Right cardiac atrium (tissue), 5 donors: ENCODE measurements around the gene PIGN. TPM values are rescaled to one million over a fixed set of nuclear protein-coding genes. Genes with fewer than 3 reads are reported as not detected.
"Not testable (repeated sequence)": the region's sequence is repeated elsewhere in the genome, so short reads cannot be mapped to it uniquely, and the experiment has no call there.

ENCODE experiments used
- ATAC-seq, 2 donors: fragments of 200-7000 bp; cut with Tn5 transposase; one replicate each; pipeline versions ENCODE4 v1.8.0 to v1.9.1; 2020; ENCODE audit warnings: moderate library complexity in 2 of 2, mild to moderate bottlenecking in 1 of 2
- DNase-seq, 3 donors: peaks; one replicate each; pipeline ENCODE4 v3.0.0-alpha.2; 2020
- H3K27ac ChIP-seq: one replicate; pipeline ENCODE4 v1.5.1; 2013; ENCODE audit warnings: mild to moderate bottlenecking, low read length, control low read depth, moderate library complexity
- H3K27me3 ChIP-seq: one replicate; pipeline ENCODE4 v1.6.1; 2013; ENCODE audit not compliant: control insufficient read depth, insufficient read depth
- H3K4me1 ChIP-seq: one replicate; pipeline ENCODE4 v1.6.1; 2013; ENCODE audit warnings: low read length; ENCODE audit not compliant: control insufficient read depth, insufficient read depth
- H3K4me3 ChIP-seq: one replicate; pipeline ENCODE4 v1.5.1; 2013; ENCODE audit warnings: low read length, control low read depth
- H3K9me3 ChIP-seq: one replicate; pipeline ENCODE4 v1.6.1; 2013; ENCODE audit warnings: low read length; ENCODE audit not compliant: control insufficient read depth
- WGBS: extraction: QIAGEN DNeasy Blood & Tissue Kit; methylation state at CpG from one replicate; pipeline ENCODE4 v1.1.7; 2013; 5-methylcytosine and 5-hydroxymethylcytosine counted together
- intact Hi-C, 4 donors: fragments of 100-400 bp; cut with DNase I; formaldehyde crosslinking; loops; one replicate each; pipeline versions ENCODE4 v1.11.0 to v1.14.0; 2022 to 2023
- polyA plus RNA-seq: library from polyadenylated mRNA; stranded (reverse); fragments of 200-250 nt; gene quantifications from one replicate; pipeline ENCODE4 v1.2.3, GENCODE V29; 2013
- total RNA-seq, 4 donors: library from RNA; stranded (reverse); fragmentation: NEBNext Ultra II Directional; extraction: Animal tissue kit (Norgen Biotek cat#: 25700); gene quantifications; one replicate each; pipeline ENCODE4 v1.2.1, GENCODE V29; 2021
- donor health status: healthy with polysubstance abuse.
- donor health status: DM: no; HTN: yes; CAD: no.
- donor health status: DM: no; HTN: no; CAD: no.
- donor health status: DM: no; HTN: yes; CAD: no; lungs with severe emphysema.
- donor health status: DM: yes; HTN: yes; CAD: no.

PIGN gene
- total and polyA plus RNA-seq, 5 donors: 5.1 to 21.6 (median 15.2) TPM

- DNase-seq (no peak), ATAC-seq (no peak)
- H3K4me1 ChIP-seq: no peaks in the 10 kb centered on the region
- no peaks in the 10 kb centered on the region for H3K9me3 ChIP-seq
- WGBS: 96% methylated on average over 5 of the region's 5 CpGs
- H3K4me3 ChIP-seq: no peak overlapping the region
- no peak overlapping the region for H3K27ac ChIP-seq
- intact Hi-C loops: no loop called here
- H3K27me3 ChIP-seq: no peaks in the 10 kb centered on the region
Measured at GRCh38 chr18:62061821-62062478, 124.9 kb downstream of the PIGN start.

- WGBS: 94% methylated on average over 2 of the region's 2 CpGs
- no peak overlapping the region for H3K27ac ChIP-seq
- intact Hi-C loops: no loop called here
- no peaks in the 10 kb centered on the region for H3K4me1 ChIP-seq
- H3K27me3 ChIP-seq: no peaks in the 10 kb centered on the region
- no peak for ATAC-seq
- no peak for DNase-seq
- no peak overlapping the region for H3K4me3 ChIP-seq
- no peaks in the 10 kb centered on the region for H3K9me3 ChIP-seq
Measured at GRCh38 chr18:62060820-62061219, 126.0 kb downstream of the PIGN start.

- DNase-seq (no peak), ATAC-seq (no peak)
- intact Hi-C loops: no loop called here
- H3K27ac ChIP-seq: no peak overlapping the region
- no peak overlapping the region for H3K4me3 ChIP-seq
- H3K27me3 ChIP-seq: no peaks in the 10 kb centered on the region
- no peaks in the 10 kb centered on the region for H3K9me3 ChIP-seq
- WGBS: 98% methylated on average over 2 of the region's 2 CpGs
- no peaks in the 10 kb centered on the region for H3K4me1 ChIP-seq
Measured at GRCh38 chr18:62054929-62055498, 131.8 kb downstream of the PIGN start.

GRCh38 chr18:62048279-62048678 lies 138.6 kb downstream of the PIGN start:
- no peak overlapping the region for H3K27ac ChIP-seq

GRCh38 chr18:62045316-62045715 lies 141.5 kb downstream of the PIGN start:
- H3K4me3 ChIP-seq: no peak overlapping the region
- ATAC-seq (no peak), DNase-seq (no peak)
- 81% methylated on average over 2 of the region's 2 CpGs for WGBS
- H3K9me3 ChIP-seq: no peaks in the 10 kb centered on the region
- no peaks in the 10 kb centered on the region for H3K27me3 ChIP-seq
- H3K27ac ChIP-seq: no peak overlapping the region
- H3K4me1 ChIP-seq: no peaks in the 10 kb centered on the region
- intact Hi-C loops: no loop called here

More at GRCh38 chr18:62048279-62048678, 138.6 kb downstream of the PIGN start:
- no peak for ATAC-seq
- no peak overlapping the region for H3K4me3 ChIP-seq
- no peaks in the 10 kb centered on the region for H3K27me3 ChIP-seq
- 97% methylated on average over 1 of the region's 1 CpG for WGBS
- intact Hi-C loops: no loop called here
- no peaks in the 10 kb centered on the region for H3K4me1 ChIP-seq
- no peak for DNase-seq
- H3K9me3 ChIP-seq: no peaks in the 10 kb centered on the region

- 63% methylated on average over 2 of the region's 2 CpGs for WGBS
- intact Hi-C loops: no loop called here
- Histone ChIP-seq H3K4me1 (no peaks in the 10 kb centered on the region), H3K4me3 (no peak overlapping the region), H3K27me3 (no peaks in the 10 kb centered on the region), H3K27ac (no peak overlapping the region), H3K9me3 (no peaks in the 10 kb centered on the region)
- DNase-seq (no peak), ATAC-seq (no peak)
Measured at GRCh38 chr18:62044490-62045000, 142.3 kb downstream of the PIGN start.

- Histone ChIP-seq H3K27me3 (no peaks in the 10 kb centered on the region), H3K4me1 (peaks cover 4% of the 10 kb centered on the region), H3K27ac (no peak overlapping the region), H3K4me3 (no peak overlapping the region), H3K9me3 (no peaks in the 10 kb centered on the region)
- 37% methylated on average over 6 of the region's 6 CpGs for WGBS
- intact Hi-C loops: no loop called here
- ATAC-seq (peak; percentile 45 to 75), DNase-seq (no peak)
Measured at GRCh38 chr18:62037989-62038778, 148.7 kb downstream of the PIGN start.

- DNase-seq: peak; percentile 28 to 67 (median 58)
- Histone ChIP-seq H3K4me3 (no peak overlapping the region), H3K4me1 (peaks cover 4% of the 10 kb centered on the region), H3K9me3 (no peaks in the 10 kb centered on the region), H3K27ac (peak overlapping the region; percentile 40), H3K27me3 (no peaks in the 10 kb centered on the region)
- 67% methylated on average over 11 of the region's 11 CpGs for WGBS
- ATAC-seq: peak; percentile 72 to 90
- intact Hi-C loops: no loop called here
Measured at GRCh38 chr18:62037012-62037742, 149.7 kb downstream of the PIGN start.

- H3K27ac ChIP-seq, DNase-seq, ATAC-seq, H3K4me1 ChIP-seq, intact Hi-C loops, H3K27me3 ChIP-seq, H3K4me3 ChIP-seq, H3K9me3 ChIP-seq: not testable (repeated sequence)
- WGBS: 83% methylated on average over 3 of the region's 3 CpGs
Measured at GRCh38 chr18:62034286-62034685, 152.6 kb downstream of the PIGN start.

- peaks cover 4% of the 10 kb centered on the region for H3K4me1 ChIP-seq
- intact Hi-C loops: no loop called here
- no peak overlapping the region for H3K27ac ChIP-seq
- no peaks in the 10 kb centered on the region for H3K27me3 ChIP-seq
- DNase-seq (no peak), ATAC-seq (no peak)
- H3K9me3 ChIP-seq: no peaks in the 10 kb centered on the region
- H3K4me3 ChIP-seq: no peak overlapping the region
Measured at GRCh38 chr18:62033756-62034155, 153.1 kb downstream of the PIGN start.

- WGBS: 87% methylated on average over 5 of the region's 5 CpGs
- no peak overlapping the region for H3K27ac ChIP-seq
- DNase-seq (no peak), ATAC-seq (no peak)
- peaks cover 2% of the 10 kb centered on the region for H3K4me1 ChIP-seq
- no peak overlapping the region for H3K4me3 ChIP-seq
- intact Hi-C loops: no loop called here
- no peaks in the 10 kb centered on the region for H3K9me3 ChIP-seq
- no peaks in the 10 kb centered on the region for H3K27me3 ChIP-seq
Measured at GRCh38 chr18:62033207-62033606, 153.6 kb downstream of the PIGN start.
